ENCODE results near the gene ARPC4.

The ARPC4 gene

DNA sequence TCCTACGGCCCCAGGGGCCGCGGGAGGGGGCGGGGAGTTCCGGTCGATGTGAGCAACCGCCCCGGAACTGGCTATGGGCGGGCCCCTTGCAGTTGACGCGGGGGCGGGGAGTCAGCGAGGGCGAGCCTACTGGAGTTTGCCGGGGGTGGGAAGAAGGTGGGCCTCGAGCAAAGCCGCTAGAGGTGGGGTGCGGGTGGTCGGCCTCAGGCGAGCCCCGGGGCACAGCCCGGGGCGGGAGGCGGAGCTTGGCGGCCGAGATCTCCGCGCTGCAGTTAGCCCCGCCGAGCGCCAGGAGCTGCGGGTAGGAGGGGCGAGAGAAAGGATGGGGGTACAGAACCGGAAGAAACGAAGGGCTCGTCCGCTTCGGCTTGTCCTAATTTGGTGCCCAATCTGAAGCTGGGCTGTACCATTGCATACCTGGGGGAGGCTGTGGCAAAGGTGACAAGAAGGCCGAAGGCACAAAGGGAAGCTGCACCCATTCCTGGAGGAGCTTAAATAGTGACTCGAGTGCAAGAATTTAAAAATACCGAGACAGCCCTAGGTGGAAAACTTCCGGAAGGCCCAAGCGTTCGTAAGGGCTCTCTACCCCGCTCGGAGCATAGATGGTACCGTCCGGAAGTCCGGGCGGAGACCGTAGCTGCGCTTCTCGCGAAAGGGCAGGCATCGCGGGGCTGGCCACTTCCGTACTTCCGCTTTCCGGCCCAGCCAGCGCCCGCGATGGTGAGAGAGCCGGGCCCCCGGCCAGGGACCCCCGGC is at the start of gene ARPC4, which contains the start of gene TADA3:
TSS of gene ARPC4 (plus strand) at position 678 of the 756 bp plus-strand sequence. CDS start at position 718, 40 bp downstream.
TSS of gene TADA3 (minus strand) at position 69 of the 756 bp plus-strand sequence. CDS start 1,007 bp downstream, outside the sequence.
- peak; percentile 62 to 87 for DNase-seq

DNA sequence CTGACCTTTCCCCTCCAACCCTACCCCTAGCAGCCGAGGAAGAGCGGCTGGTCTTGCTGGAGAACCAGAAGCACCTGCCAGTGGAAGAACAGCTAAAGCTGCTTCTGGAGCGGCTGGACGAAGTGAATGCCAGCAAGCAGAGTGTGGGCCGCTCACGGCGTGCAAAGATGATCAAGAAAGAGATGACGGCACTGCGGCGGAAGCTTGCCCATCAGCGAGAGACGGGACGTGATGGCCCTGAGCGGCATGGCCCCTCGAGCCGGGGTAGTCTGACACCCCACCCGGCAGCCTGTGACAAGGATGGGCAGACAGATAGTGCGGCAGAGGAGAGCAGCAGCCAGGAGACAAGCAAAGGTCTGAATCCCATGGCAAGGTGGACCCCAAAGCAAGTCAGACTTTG is 49.3 kb upstream of the ARPC4 start:
- no peak for DNase-seq

- DNase-seq = no peak
Measured at GRCh38 chr3:9744162-9744561, 48.7 kb upstream of the ARPC4 start.

DNA sequence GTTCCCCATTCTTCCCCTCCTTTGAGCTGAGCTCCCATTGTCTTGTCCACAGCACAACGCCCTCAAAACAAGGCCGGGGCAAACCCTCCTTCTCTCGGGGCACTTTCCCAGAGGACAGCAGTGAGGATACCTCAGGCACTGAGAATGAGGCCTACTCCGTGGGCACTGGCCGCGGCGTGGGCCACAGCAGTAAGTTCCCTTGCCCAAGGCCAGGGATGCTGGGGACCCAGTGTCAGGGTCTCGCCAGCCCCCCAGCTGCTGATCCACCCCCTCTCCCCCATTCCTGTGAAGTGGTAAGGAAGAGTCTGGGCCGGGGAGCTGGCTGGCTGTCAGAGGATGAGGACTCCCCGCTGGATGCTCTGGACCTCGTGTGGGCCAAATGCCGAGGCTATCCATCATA is 47.4 kb upstream of the ARPC4 start:
- no peak for DNase-seq

DNA sequence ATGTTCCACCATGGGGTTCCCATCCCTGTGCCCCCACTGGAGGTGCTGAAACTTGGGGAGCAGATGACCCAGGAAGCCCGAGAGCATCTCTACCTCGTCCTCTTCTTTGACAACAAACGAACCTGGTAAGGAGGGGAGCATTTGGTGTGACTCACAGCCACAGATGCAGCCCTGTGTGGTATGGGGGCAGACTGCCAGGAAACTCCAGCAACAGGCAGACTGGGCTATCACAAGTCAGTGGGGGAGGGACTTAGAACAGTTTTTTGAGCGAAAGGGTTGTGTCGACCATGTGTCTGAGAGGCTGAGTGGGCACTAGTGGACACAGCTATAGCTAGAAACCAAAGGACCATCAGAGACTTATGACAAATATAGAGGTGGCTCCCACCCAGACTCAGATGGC is 46.6 kb upstream of the ARPC4 start:
- DNase-seq = no peak

DNA sequence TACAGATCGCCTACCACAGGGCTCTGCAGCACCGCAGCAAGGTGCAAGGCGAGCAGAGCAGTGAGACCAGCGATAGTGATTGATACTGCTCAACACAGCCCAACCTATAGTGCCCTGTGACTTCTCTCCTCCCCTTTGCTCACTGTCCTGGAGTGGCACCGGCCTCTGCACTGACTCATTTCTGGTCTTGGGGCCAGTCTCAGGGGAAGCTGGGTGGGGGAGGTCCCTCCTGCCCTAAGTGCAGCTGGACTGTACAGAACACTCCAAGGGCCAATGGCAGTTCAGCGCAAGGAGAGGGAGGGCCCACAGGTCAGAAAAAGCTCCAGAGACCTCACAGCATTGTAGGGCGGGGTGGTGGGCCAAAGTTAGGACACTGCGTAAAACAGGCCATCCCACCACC is 45.6 kb upstream of the ARPC4 start:
- no peak for DNase-seq

- no peak for DNase-seq
Measured at GRCh38 chr3:9748031-9748430, 44.9 kb upstream of the ARPC4 start.

GRCh38 chr3:9749296-9749644 is 43.6 kb upstream of the ARPC4 start:
- no peak for DNase-seq

GRCh38 chr3:9749645-9750555 is 43.0 kb upstream of the ARPC4 start, which contains the start of gene OGG1:
Gene OGG1, plus strand, starts transcription at chr3:9749952. Its CDS starts 335 bp downstream, at chr3:9750287.
- DNase-seq = peak; percentile 87 to 93

- no peak for DNase-seq
Measured at GRCh38 chr3:9750556-9751411, 42.1 kb upstream of the ARPC4 start.

- DNase-seq = no peak
Measured at GRCh38 chr3:9754678-9755077, 38.2 kb upstream of the ARPC4 start.

DNA sequence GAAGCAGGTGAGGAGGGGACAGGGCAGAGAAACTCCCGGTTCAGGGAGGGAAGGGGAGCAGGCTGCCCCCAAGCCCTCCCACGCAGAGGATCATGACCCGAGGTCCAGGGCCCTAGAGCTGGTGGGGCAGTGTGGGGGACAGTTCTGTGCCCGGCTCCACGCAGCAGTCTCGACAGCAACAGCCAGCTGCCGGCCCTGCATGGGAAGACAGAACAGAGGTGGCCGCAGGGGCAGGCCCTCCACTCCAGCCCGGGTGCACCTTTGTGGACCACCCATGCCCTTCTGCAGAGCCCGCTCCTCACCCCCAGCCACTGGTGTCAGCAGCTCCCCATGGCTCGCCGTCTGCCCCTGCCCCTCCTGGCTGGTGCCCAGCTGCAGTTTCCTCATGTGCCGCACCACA is 35.5 kb upstream of the ARPC4 start:
- DNase-seq = no peak

DNA sequence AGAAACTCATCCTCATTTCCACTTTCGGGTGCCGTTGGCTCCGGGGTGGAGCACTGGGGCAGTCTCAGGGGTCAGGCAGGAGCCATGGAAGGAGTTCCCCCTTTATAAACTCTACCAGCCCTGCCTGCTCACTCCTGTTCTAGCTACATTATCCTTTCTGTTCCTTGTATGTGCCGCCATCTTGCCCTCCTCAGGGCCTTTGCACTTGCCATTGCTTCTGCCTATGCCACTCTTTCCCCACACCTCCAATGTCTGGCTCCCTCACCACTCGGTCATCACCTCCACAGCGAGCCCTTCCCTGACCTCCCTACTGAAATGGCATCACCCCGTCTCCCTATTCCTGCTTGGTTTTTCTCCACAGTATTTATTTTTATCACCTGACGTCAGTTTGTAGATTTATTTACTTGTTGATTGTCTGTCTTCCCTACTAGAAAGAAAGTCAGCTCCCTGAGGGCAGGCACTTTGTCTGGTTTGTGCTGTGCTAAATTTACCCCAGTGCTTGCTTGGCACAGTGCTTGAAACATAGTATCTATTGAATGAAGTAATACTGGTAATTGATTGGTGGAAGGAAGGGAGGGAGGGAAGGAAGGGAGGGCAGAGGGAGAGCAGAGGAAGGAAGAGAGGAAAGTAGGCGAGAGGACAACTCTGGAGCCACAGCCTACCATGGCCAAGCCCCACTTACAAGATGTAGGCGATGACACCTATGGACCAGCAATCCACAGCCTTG is 31.9 kb upstream of the ARPC4 start:
- DNase-seq = no peak

GRCh38 chr3:9761919-9762318 is 31.0 kb upstream of the ARPC4 start:
- no peak for DNase-seq

DNA sequence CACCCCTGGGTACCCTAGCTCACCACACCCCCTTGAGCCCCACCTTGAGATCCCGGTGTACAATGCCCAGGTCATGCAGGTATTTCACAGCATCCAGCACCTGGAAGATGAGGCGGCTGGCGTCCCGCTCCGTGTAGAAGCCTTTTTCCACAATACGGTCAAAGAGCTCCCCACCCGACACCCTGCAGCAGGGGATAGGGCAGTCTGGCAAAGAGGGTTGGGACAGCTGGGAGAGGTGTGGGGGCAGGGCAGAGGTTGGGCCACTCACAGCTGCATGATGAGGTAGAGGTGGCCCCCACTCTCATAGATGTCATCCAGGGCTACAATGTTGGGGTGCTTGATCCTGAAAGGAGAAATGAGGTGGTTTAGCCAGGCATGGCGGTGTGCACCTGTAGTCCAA is 30.0 kb upstream of the ARPC4 start:
- no peak for DNase-seq

DNA sequence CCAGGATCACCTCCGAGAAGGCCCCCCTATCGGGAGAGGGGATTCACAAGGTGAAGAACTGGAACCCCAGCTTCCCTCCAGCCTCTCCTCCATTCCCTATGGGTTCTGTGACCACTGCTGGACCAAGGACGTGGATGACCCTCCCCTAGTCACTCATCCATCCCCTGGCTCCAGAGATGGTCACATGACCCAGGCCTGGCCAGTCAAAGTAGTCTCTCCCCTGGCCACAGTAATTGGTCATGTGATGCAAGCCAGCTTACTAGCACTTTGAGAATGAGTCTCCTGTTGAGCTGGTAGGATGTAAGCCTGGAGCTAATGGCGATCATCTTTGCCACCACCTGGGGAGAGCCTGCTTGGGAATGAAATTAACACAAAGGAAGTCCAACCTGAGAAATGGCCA is 27.0 kb upstream of the ARPC4 start:
- no peak for DNase-seq

DNA sequence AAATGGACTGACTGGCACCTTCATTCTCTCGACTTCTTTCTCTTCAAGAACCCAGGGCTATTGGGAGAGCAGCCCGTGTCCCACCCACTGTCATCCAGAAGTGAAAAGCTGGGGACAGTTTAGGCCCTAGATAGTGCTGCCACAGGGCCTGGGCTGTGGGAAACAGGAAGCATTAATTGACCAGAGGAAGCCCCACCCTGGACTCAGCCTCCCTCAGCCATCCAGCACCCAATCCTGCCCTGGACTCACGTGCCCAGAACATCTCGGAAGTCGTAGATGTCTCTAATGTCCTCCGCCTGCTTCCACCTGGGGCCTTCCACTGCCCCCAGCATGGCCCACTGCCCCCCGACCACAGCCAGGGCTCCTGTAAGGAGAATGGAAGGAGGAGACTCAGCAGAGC is 25.5 kb upstream of the ARPC4 start:
- no peak for DNase-seq

- DNase-seq = no peak
Measured at GRCh38 chr3:9768141-9768775, 24.6 kb upstream of the ARPC4 start.

- no peak for DNase-seq
Measured at GRCh38 chr3:9769012-9769411, 23.9 kb upstream of the ARPC4 start.

GRCh38 chr3:9769426-9770275 is 23.2 kb upstream of the ARPC4 start, which contains the start of gene CAMK1:
Gene CAMK1, minus strand, starts transcription at chr3:9769947. Its CDS starts 2,198 bp downstream, at chr3:9767749.
- no peak for DNase-seq
